Transverse colon (tissue), 4 donors: ENCODE data around the gene ITGA1. TPM values are rescaled to one million over a fixed set of nuclear protein-coding genes. Genes with fewer than 3 reads are reported as not detected.

Source experiments
- DNase-seq: peaks from one replicate; pipeline ENCODE4 v3.0.0-alpha.2; 2019
- H3K27ac ChIP-seq, 4 donors: fragments of 200-600 bp; sonication (generic); 2 replicates each; pipeline ENCODE4 v1.5.1; 2016 to 2018; ENCODE audit warnings: inconsistent platforms in 4 of 4
- H3K27me3 ChIP-seq: fragments of 200-600 bp; sonication (generic); 2 replicates; pipeline ENCODE4 v1.5.1; 2017; ENCODE audit warnings: inconsistent platforms
- H3K36me3 ChIP-seq, 4 donors: fragments of 200-600 bp; sonication (generic); 2 replicates each; pipeline ENCODE4 v1.5.1; 2017 to 2019; ENCODE audit warnings: inconsistent platforms in 4 of 4
- H3K4me1 ChIP-seq, 4 donors: fragments of 200-600 bp; sonication (generic); 2 replicates each; pipeline ENCODE4 v1.5.1; 2017 to 2020; ENCODE audit warnings: inconsistent platforms in 4 of 4
- H3K4me3 ChIP-seq, 4 donors: fragments of 200-600 bp; sonication (generic); 1 replicate in 1 of 4; 2 replicates in 3 of 4; pipeline versions ENCODE4 v1.5.1 to v1.6.1; 2017 to 2019; ENCODE audit warnings: inconsistent platforms in 4 of 4
- H3K9me3 ChIP-seq, 2 donors: fragments of 200-600 bp; sonication (generic); 2 replicates each; pipeline ENCODE4 v1.5.1; 2017 to 2019; ENCODE audit warnings: inconsistent platforms in 2 of 2
- EP300 ChIP-seq: sonication (generic); formaldehyde crosslinking; IDR thresholded peaks from one replicate; pipeline ENCODE4 v1.6.1; 2017; ENCODE audit warnings: antibody characterized with exemption, low read depth
- POLR2A ChIP-seq: fragments of 450-650 bp; IDR thresholded peaks from one replicate; pipeline ENCODE4 v1.6.1; 2016; ENCODE audit warnings: antibody characterized with exemption, mild to moderate bottlenecking, moderate library complexity
- POLR2AphosphoS5 ChIP-seq, 3 donors: sonication (generic); formaldehyde crosslinking; IDR thresholded peaks; one replicate each; pipeline ENCODE4 v1.6.1; 2016; ENCODE audit warnings: antibody characterized with exemption in 3 of 3
- WGBS, 2 donors: methylation state at CpG; one replicate each; pipeline ENCODE4 v1.1.5; 2018; ENCODE audit warnings: low coverage in 1 of 2; 5-methylcytosine and 5-hydroxymethylcytosine counted together
- in situ Hi-C, 4 donors: fragments of 200-750 bp; cut with MboI; loops; one replicate each; pipeline versions ENCODE4 v1.15.0 to v1.15.1; 2017; ENCODE audit warnings: low sequenced_read_pairs in 3 of 4, low pct_ligation_motif_present in 1 of 4, low pct_unique_long_range_greater_than_20kb in 1 of 4
- intact Hi-C: fragments of 100-400 bp; cut with DNase I; formaldehyde crosslinking; loops from one replicate; pipeline ENCODE4 v1.15.1; 2023; ENCODE audit warnings: low total_unique reads
- total RNA-seq, 4 donors: library from RNA; depleted of rRNA; stranded (reverse); fragments of >200 nt; gene quantifications; one replicate each; pipeline ENCODE4 v1.1.0, GENCODE V29; 2016
- TF ChIP-seq, protein P1 (sequence below), 5 experiments: fragments of 200-600 bp in 3 of 5; fragments of 450-650 bp in 2 of 5; sonication (generic) in 3 of 5; IDR thresholded peaks; 1 replicate in 2 of 5; 2 replicates in 3 of 5; pipeline ENCODE4 v1.5.1; 2016 to 2017; ENCODE audit warnings: antibody characterized with exemption in 5 of 5, inconsistent platforms in 3 of 5, mild to moderate bottlenecking in 2 of 5, moderate library complexity in 1 of 5

Gene ITGA1
- total RNA-seq, 4 donors from 2014 or later, result 42.6 to 83.2 (median 48.0) TPM

DNA sequence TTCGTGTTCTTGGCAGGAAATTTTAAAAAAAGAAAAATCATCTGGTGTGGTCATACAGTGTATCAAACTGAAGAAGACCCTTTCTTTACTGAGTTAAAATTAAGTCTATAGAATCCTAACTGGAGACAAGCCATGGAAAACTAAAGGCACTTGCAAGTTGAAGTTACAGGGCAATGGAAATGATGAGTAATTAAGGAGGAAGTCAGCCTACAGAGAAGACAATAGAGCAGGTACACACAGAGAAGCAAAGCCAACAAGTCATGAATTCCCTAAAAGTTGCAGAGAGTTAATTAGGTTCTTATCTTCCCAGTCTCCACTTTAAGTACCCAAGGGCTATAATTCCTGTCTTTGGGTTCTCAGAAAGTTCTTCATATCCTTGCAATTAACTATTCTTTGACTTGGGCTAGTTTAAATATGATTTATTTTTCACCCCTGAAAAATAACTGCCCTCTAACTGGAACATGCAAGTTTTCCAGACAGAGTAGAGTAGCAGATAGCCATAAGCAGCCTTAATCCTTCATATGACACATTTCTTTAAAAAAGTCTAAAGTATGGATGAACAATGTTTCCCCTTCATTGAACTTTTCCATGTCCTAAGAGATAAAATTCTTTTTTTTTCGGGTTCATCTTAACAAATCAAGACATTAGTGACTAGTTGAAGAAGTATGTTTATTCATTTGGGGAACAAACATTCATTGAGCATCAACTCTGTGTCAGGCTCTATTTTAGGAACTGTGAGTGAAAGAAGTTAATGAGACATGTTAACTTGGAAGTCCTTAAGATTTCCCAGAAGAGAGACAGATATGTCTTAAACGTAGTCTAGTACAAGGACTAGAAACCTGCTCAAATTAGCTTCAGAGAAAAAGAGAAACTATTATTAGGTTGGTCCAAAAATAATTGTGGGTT is 196.3 kb downstream of the ITGA1 start:
- in situ Hi-C loops, result no loop called here
- TF ChIP-seq, protein P1, sequence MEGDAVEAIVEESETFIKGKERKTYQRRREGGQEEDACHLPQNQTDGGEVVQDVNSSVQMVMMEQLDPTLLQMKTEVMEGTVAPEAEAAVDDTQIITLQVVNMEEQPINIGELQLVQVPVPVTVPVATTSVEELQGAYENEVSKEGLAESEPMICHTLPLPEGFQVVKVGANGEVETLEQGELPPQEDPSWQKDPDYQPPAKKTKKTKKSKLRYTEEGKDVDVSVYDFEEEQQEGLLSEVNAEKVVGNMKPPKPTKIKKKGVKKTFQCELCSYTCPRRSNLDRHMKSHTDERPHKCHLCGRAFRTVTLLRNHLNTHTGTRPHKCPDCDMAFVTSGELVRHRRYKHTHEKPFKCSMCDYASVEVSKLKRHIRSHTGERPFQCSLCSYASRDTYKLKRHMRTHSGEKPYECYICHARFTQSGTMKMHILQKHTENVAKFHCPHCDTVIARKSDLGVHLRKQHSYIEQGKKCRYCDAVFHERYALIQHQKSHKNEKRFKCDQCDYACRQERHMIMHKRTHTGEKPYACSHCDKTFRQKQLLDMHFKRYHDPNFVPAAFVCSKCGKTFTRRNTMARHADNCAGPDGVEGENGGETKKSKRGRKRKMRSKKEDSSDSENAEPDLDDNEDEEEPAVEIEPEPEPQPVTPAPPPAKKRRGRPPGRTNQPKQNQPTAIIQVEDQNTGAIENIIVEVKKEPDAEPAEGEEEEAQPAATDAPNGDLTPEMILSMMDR (IDR thresholded peaks at IDR 0.05), result no peak
- no peak for TF ChIP-seq POLR2AphosphoS5 (IDR thresholded peaks at IDR 0.05)
- no peak for TF ChIP-seq POLR2A
- TF ChIP-seq EP300, result no peak
- no peaks in the 10 kb centered on the region for H3K36me3 ChIP-seq
- no peak overlapping the region for H3K27ac ChIP-seq
- H3K4me3 ChIP-seq, result no peak overlapping the region
- H3K9me3 ChIP-seq, result no peaks in the 10 kb centered on the region
- H3K4me1 ChIP-seq, result peaks cover 0 to 14% (median 9%) of the 10 kb centered on the region in 4 donors
- 57 to 70% methylated on average over 3 of the region's 3 CpGs for WGBS, 2 donors
- intact Hi-C loops, result no loop called here
- H3K27me3 ChIP-seq, result no peaks in the 10 kb centered on the region
- no peak for DNase-seq

DNA sequence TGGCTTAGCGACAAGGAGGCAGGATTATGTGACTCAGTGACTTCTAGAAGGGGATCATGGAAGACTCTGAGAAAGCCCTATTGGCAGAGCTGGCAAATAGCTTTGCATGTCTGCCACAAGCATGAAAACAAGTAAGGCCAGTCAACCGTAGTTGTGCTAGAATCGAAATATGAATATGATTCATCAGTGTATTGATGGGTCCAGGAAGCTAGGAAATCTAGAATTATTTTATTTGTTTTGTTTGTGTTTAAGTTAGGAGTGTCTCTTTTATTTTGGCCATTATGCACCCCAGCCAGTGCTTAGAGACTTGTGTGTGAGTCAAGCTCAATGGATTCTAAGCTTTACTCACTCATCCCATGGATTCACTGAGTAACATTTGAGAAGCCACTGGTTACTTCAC is 197.6 kb downstream of the ITGA1 start:
- H3K36me3 ChIP-seq, result no peaks in the 10 kb centered on the region
- no peaks in the 10 kb centered on the region for H3K27me3 ChIP-seq
- 70 to 72% methylated on average over 2 to 3 of the region's 3 CpGs for WGBS, 2 donors
- no peak overlapping the region for H3K4me3 ChIP-seq
- intact Hi-C loops, result no loop called here
- no peaks in the 10 kb centered on the region for H3K9me3 ChIP-seq
- TF ChIP-seq, protein P1 (IDR thresholded peaks at IDR 0.05), result no peak
- no peak for TF ChIP-seq POLR2AphosphoS5 (IDR thresholded peaks at IDR 0.05)
- TF ChIP-seq POLR2A, result no peak
- TF ChIP-seq EP300, result no peak
- no peak overlapping the region for H3K27ac ChIP-seq
- DNase-seq, result no peak
- in situ Hi-C loops, result no loop called here
- peaks cover 0 to 20% (median 12%) of the 10 kb centered on the region in 4 donors for H3K4me1 ChIP-seq

DNA sequence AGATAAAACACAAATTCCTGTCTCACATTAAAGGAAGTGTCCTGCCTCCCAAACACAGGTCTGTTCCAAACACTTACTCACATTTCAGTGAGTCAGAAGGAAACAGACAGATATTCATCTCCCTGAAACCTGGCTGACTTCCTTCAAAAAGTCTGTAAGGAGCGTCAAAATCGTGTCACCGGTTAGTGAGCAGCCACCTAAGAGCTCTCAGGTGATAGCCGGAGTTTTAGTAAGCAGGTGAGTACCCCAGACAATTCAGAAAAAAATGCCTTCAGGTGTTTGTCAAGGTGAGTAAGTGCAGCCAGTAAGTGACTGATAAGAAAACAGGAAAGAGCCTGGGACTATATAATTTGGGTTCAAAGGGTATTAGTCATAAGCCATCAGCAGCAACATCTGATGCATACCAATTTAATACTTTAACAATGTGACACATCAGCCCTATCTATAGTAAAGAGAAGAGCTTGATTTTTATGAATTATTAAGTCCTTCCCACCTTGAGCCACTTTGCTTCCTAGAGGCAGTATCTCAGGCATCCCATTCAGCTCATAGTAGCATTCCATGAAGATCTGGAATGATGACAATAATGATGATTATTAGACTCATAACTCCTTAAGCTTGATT is 200.1 kb downstream of the ITGA1 start:
- Histone ChIP-seq H3K9me3 (no peaks in the 10 kb centered on the region), H3K27me3 (no peaks in the 10 kb centered on the region), H3K27ac (peak overlapping the region in 1 of 4 donors; percentile 79), H3K4me3 (no peak overlapping the region), H3K4me1 (peaks cover 0 to 32% (median 15%) of the 10 kb centered on the region in 4 donors), H3K36me3 (no peaks in the 10 kb centered on the region)
- intact Hi-C loops, result no loop called here
- TF ChIP-seq POLR2AphosphoS5 (IDR thresholded peaks at IDR 0.05), result peak in 1 of 3 donors; percentile 6
- TF ChIP-seq POLR2A, result no peak
- in situ Hi-C loops, result no loop called here
- DNase-seq, result no peak
- 23 to 50% methylated on average over 1 to 4 of the region's 4 CpGs for WGBS, 2 donors

DNA sequence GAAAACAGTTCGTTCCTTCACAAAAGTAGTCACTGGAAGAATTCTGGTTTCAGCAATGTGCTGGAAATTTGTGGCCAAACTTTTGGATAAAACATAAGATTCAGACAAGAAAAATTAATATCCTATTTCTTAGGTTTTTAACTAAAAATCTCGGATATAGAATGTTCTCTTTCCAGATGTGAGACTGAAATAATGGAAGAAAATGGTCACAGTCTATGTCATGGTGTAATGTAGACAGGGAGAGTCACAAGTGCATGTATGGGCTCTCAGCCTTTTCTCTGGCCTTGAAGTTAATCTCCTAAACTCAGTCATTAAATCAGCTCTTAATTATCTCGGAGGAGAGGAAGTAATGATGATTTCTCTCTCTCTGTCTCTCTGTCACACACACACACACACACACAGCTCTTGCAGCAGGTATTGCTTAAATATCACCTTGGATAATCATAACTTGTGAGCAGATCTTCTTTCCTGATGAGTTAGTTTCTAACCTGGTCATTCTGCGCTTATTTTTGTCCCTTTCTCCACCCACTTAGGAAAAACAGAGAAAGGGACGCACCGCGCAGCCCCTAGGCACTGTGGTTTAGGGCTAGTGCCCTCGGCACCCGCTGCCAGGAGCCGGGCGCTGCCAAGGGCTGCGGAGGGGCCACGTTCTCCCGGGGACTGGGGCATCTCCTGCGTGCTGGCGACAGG is 200.8 kb downstream of the ITGA1 start:
- no peak for DNase-seq
- peak overlapping the region; percentile 58 to 79 (median 73) for H3K27ac ChIP-seq
- H3K9me3 ChIP-seq, result no peaks in the 10 kb centered on the region
- no peak for TF ChIP-seq POLR2AphosphoS5 (IDR thresholded peaks at IDR 0.05)
- TF ChIP-seq, protein P1 (IDR thresholded peaks at IDR 0.05), result no peak
- no peak for TF ChIP-seq POLR2A
- TF ChIP-seq EP300, result no peak
- peak overlapping the region; percentile 36 to 70 (median 50) for H3K4me3 ChIP-seq
- peaks cover 0 to 32% (median 15%) of the 10 kb centered on the region in 4 donors for H3K4me1 ChIP-seq
- WGBS, 2 donors, result 14 to 18% methylated on average over 6 to 15 of the region's 16 CpGs
- H3K27me3 ChIP-seq, result no peaks in the 10 kb centered on the region
- intact Hi-C loops (no loop called here), in situ Hi-C loops (no loop called here)
- no peaks in the 10 kb centered on the region for H3K36me3 ChIP-seq
